OCI-LY1 (cell line): ENCODE results near the gene KRTAP19-4.

Experiments used
- H2AFZ ChIP-seq: fragments of 200-600 bp; sonication (generic), shearing (Covaris generic); 2 replicates; pipeline ENCODE4 v1.6.0; 2014; ENCODE audit warnings: antibody characterized with exemption, mild to moderate bottlenecking, low read length
- H3F3A ChIP-seq: fragments of 200-600 bp; sonication (generic), shearing (Covaris generic); 2 replicates; pipeline ENCODE4 v1.6.0; 2014; ENCODE audit warnings: mild to moderate bottlenecking, antibody characterized with exemption, low read length, moderate library complexity; ENCODE audit not compliant: insufficient read depth
- H3K27ac ChIP-seq: fragments of 200-600 bp; sonication (generic); 2 replicates; pipeline ENCODE4 v1.5.1; 2014; ENCODE audit warnings: low read length, mixed run types, mild to moderate bottlenecking, low read depth; ENCODE audit not compliant: poor library complexity, severe bottlenecking
- H3K27me3 ChIP-seq: fragments of 200-600 bp; sonication (generic); 2 replicates; pipeline ENCODE4 v1.6.0; 2014; ENCODE audit warnings: antibody characterized with exemption, mild to moderate bottlenecking, low read length, moderate library complexity; ENCODE audit not compliant: insufficient read depth
- H3K36me3 ChIP-seq: fragments of 200-600 bp; sonication (generic); 2 replicates; pipeline ENCODE4 v1.6.1; 2014; ENCODE audit warnings: mild to moderate bottlenecking, antibody characterized with exemption, low read length, moderate library complexity, mixed read lengths; ENCODE audit not compliant: insufficient read depth
- H3K4me1 ChIP-seq: fragments of 200-600 bp; sonication (generic); 2 replicates; pipeline ENCODE4 v1.5.1; 2014; ENCODE audit warnings: mild to moderate bottlenecking, low read length, moderate library complexity; ENCODE audit not compliant: insufficient read depth, severe bottlenecking
- H3K4me2 ChIP-seq: fragments of 200-600 bp; sonication (generic), shearing (Covaris generic); 2 replicates; pipeline ENCODE4 v1.6.1; 2014; ENCODE audit warnings: low read length
- H3K4me3 ChIP-seq: fragments of 200-600 bp; sonication (generic); 2 replicates; pipeline ENCODE4 v1.5.1; 2014; ENCODE audit warnings: low read length, low read depth, mild to moderate bottlenecking, mixed read lengths; ENCODE audit not compliant: poor library complexity, severe bottlenecking
- H3K79me2 ChIP-seq: fragments of 200-600 bp; shearing (Covaris generic); 2 replicates; pipeline ENCODE4 v1.6.1; 2016; ENCODE audit warnings: mixed run types, low read length, mixed read lengths; ENCODE audit not compliant: insufficient read depth
- H3K9ac ChIP-seq: fragments of 200-600 bp; sonication (generic), shearing (Covaris generic); 2 replicates; pipeline ENCODE4 v1.6.1; 2014; ENCODE audit warnings: mild to moderate bottlenecking, low read length, mixed read lengths
- H3K9me2 ChIP-seq: fragments of 200-600 bp; sonication (generic), shearing (Covaris generic); 2 replicates; pipeline ENCODE4 v1.6.1; 2014; ENCODE audit warnings: low read depth, mild to moderate bottlenecking, low read length, mixed read lengths
- H3K9me3 ChIP-seq: fragments of 200-600 bp; shearing (Covaris generic); 2 replicates; pipeline ENCODE4 v1.6.1; 2014; ENCODE audit warnings: low read length, mixed read lengths
- H4K20me1 ChIP-seq: fragments of 200-600 bp; sonication (generic), shearing (Covaris generic); 2 replicates; pipeline ENCODE4 v1.6.0; 2016; ENCODE audit warnings: mild to moderate bottlenecking, low read length; ENCODE audit not compliant: insufficient read depth
- EZH2 ChIP-seq: fragments of 200-600 bp; sonication (generic), shearing (Covaris generic); IDR thresholded peaks from 2 replicates; pipeline ENCODE4 v1.8.0; 2017; ENCODE audit warnings: borderline replicate concordance, mixed run types, mild to moderate bottlenecking, antibody characterized with exemption, low read length, moderate library complexity, mixed read lengths
- TF ChIP-seq, protein P1 (sequence below): fragments of 200-600 bp; sonication (generic), shearing (Covaris generic); IDR thresholded peaks from 2 replicates; pipeline ENCODE4 v1.5.1; 2017; ENCODE audit warnings: mild to moderate bottlenecking, antibody characterized with exemption, low read length, moderate library complexity, mixed read lengths

Gene KRTAP19-4, protein sequence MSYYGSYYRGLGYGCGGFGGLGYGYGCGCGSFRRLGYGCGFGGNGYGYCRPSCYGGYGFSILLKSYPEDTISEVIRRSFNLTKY

DNA sequence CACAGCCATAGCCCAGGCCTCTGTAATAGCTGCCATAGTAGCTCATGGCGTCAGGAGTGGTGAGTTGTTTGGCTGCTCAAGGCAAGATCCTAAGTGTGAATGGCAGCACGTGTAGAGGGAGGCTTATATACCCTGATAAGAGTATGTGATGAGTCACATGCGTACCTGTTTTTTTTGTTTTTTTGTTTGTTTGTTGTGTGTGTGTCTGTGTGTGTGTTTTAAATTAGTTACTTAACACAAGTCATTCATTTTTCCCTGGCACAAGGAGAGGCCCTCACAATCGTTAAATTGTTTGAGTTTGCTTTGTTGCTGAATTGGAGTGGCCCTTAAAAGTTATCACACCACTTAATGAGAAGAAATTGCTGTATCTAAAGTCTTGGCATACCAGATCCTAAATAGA is at the start of gene KRTAP19-4:
KRTAP19-4 (minus strand) TSS at position 101 of the 400 bp plus-strand sequence; CDS start at position 46, 55 bp downstream.
- Histone ChIP-seq H3K4me3 (no peak within 1 kb of the TSS), H3K9me2 (no peaks in the 10 kb centered on the region), H3K36me3 (no peaks in the 10 kb centered on the region), H2AFZ (no peak within 1 kb of the TSS), H3K9me3 (no peaks in the 10 kb centered on the region), H3K27ac (no peak within 1 kb of the TSS), H4K20me1 (no peaks in the 10 kb centered on the region), H3F3A (no peaks in the 10 kb centered on the region), H3K4me2 (no peak within 1 kb of the TSS), H3K4me1 (no peaks in the 10 kb centered on the region), H3K79me2 (no peaks in the 10 kb centered on the region), H3K27me3 (no peaks in the 10 kb centered on the region), H3K9ac (no peak within 1 kb of the TSS)
- no peak for TF ChIP-seq EZH2
- TF ChIP-seq, protein P1, sequence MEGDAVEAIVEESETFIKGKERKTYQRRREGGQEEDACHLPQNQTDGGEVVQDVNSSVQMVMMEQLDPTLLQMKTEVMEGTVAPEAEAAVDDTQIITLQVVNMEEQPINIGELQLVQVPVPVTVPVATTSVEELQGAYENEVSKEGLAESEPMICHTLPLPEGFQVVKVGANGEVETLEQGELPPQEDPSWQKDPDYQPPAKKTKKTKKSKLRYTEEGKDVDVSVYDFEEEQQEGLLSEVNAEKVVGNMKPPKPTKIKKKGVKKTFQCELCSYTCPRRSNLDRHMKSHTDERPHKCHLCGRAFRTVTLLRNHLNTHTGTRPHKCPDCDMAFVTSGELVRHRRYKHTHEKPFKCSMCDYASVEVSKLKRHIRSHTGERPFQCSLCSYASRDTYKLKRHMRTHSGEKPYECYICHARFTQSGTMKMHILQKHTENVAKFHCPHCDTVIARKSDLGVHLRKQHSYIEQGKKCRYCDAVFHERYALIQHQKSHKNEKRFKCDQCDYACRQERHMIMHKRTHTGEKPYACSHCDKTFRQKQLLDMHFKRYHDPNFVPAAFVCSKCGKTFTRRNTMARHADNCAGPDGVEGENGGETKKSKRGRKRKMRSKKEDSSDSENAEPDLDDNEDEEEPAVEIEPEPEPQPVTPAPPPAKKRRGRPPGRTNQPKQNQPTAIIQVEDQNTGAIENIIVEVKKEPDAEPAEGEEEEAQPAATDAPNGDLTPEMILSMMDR = no peak

DNA sequence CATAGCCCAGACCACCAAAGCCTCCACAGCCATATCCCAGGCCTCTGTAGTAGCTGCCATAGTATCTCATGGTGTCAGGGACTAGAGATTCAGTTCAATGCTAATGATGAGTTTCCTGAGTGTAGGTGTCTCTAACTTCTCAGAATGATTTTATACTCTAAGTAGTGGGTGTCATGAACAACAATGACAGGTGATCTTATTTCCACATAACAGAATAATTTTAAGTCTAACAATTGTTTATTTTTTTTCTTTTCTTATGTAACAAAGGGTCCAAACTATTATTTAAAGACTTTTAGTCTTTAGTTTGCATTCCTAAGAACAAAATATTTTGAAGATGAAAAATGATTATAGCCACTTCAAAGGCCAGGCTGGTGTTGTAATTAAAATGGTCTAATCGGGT is 44.8 kb upstream of the KRTAP19-4 start, which contains the start of gene KRTAP19-6:
KRTAP19-6 (minus strand) TSS at position 101 of the 400 bp plus-strand sequence; CDS start at position 70, 31 bp downstream.
- H3K9me3 ChIP-seq = no peaks in the 10 kb centered on the region

DNA sequence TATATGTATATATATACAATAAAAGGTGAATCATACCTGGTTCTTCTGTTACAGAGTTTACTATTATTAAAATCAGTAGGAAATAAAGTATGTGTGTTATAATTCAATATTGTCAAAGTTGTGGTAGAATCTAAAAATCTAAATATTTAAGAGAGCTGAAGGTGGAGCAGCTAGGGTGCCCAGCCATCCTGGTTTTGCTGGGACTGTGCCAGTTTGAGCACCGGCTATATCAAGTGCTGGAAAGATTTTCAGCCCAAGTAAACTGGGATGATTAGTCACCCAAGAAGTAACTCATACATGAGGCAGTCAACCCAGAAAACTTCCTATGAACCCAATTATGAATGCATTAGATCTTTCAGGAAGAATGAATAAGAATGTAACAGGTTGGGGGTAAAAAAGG is 21.9 kb upstream of the KRTAP19-4 start:
- no peak overlapping the region for H3K4me3 ChIP-seq
- H3K27ac ChIP-seq = no peak overlapping the region
- no peaks in the 10 kb centered on the region for H3K27me3 ChIP-seq
- no peaks in the 10 kb centered on the region for H3K4me1 ChIP-seq
- no peaks in the 10 kb centered on the region for H3K9me3 ChIP-seq
- no peaks in the 10 kb centered on the region for H3K9me2 ChIP-seq
- H4K20me1 ChIP-seq = no peaks in the 10 kb centered on the region
- TF ChIP-seq, protein P1 = no peak
- no peak for TF ChIP-seq EZH2
- H3K79me2 ChIP-seq = no peaks in the 10 kb centered on the region
- no peak overlapping the region for H3K4me2 ChIP-seq
- H3F3A ChIP-seq = no peaks in the 10 kb centered on the region
- no peak overlapping the region for H2AFZ ChIP-seq
- no peak overlapping the region for H3K9ac ChIP-seq
- no peaks in the 10 kb centered on the region for H3K36me3 ChIP-seq

More for the DNA sequence above, 44.8 kb upstream of the KRTAP19-4 start, which contains the start of gene KRTAP19-6:
- H3K79me2 ChIP-seq = no peaks in the 10 kb centered on the region
- H3K4me1 ChIP-seq = no peaks in the 10 kb centered on the region
- H3K27ac ChIP-seq = no peak within 1 kb of the TSS
- no peak within 1 kb of the TSS for H2AFZ ChIP-seq
- H3K4me2 ChIP-seq = no peak within 1 kb of the TSS
- no peaks in the 10 kb centered on the region for H3K27me3 ChIP-seq
- H3K9me2 ChIP-seq = no peaks in the 10 kb centered on the region
- H3F3A ChIP-seq = no peaks in the 10 kb centered on the region
- H3K4me3 ChIP-seq = no peak within 1 kb of the TSS
- no peak within 1 kb of the TSS for H3K9ac ChIP-seq
- H3K36me3 ChIP-seq = no peaks in the 10 kb centered on the region
- H4K20me1 ChIP-seq = no peaks in the 10 kb centered on the region
- no peak for TF ChIP-seq EZH2
- TF ChIP-seq, protein P1 = no peak
